Measurements from ENCODE around the gene CDHR1.
"Not testable (repeated sequence)": the region's sequence is repeated elsewhere in the genome, so short reads cannot be mapped to it uniquely, and the experiment has no call there.

DNA sequence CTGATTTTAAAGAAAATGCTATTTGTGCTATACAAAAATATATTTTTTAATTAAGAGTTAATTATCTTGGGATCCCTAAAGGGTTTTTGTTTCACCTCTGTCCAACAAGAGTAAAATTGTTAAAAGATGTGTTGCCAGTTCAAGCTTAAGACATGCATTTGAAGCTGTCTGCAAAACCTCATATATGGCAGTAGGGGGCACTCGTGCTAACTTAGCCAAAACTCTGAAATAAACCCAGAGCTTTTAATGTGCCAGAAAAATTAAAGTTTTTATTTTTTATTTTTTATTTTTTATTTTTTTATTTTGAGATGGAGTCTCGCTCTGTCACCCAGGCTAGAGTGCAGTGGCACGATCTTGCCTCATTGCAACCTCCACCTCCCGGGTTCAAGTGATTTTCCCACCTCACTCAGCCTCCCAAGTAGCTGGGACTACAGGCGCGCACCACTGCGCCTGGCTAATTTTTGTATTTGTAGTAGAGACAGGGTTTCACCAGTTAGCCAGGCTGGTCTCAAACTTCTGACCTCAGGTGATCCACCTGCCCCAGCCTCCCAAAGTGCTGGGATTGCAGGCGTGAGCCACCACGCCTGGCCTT is 46.2 kb upstream of the CDHR1 start:
- TF ChIP-seq, protein P1, sequence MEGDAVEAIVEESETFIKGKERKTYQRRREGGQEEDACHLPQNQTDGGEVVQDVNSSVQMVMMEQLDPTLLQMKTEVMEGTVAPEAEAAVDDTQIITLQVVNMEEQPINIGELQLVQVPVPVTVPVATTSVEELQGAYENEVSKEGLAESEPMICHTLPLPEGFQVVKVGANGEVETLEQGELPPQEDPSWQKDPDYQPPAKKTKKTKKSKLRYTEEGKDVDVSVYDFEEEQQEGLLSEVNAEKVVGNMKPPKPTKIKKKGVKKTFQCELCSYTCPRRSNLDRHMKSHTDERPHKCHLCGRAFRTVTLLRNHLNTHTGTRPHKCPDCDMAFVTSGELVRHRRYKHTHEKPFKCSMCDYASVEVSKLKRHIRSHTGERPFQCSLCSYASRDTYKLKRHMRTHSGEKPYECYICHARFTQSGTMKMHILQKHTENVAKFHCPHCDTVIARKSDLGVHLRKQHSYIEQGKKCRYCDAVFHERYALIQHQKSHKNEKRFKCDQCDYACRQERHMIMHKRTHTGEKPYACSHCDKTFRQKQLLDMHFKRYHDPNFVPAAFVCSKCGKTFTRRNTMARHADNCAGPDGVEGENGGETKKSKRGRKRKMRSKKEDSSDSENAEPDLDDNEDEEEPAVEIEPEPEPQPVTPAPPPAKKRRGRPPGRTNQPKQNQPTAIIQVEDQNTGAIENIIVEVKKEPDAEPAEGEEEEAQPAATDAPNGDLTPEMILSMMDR (conservative IDR thresholded peaks at IDR 0.05; ENCODE audit: low read depth in 2 of 2): peak; percentile 65 to 69
- not testable (repeated sequence) for TF ChIP-seq STAT1 (IDR thresholded peaks at IDR 0.05; ENCODE audit: unreplicated experiment)

All from GM23338 (cell line).